Omental fat pad (tissue), 4 donors: ENCODE data around the gene CISD3. TPM values are rescaled to one million over a fixed set of nuclear protein-coding genes. Genes with fewer than 3 reads are reported as not detected.

ENCODE experiments used
- ATAC-seq: fragments of 150-250 bp; one replicate; pipeline ENCODE4 v1.9.1; 2016; ENCODE audit warnings: mild to moderate bottlenecking, moderate library complexity; ENCODE audit not compliant: low FRiP score
- DNase-seq: peaks from one replicate; pipeline ENCODE4 v3.0.0-alpha.2; 2019; ENCODE audit warnings: low spot score
- CTCF ChIP-seq, 3 donors: fragments of 450-650 bp; IDR thresholded peaks; one replicate each; pipeline ENCODE4 v1.5.1; 2016 to 2017; ENCODE audit warnings: antibody characterized with exemption in 3 of 3, mild to moderate bottlenecking in 3 of 3, moderate library complexity in 2 of 3
- total RNA-seq, 4 donors: library from RNA; depleted of rRNA; stranded (reverse); fragments of >200 nt; gene quantifications; one replicate each; pipeline ENCODE4 v1.1.0, GENCODE V29; 2016

The CISD3 gene
- total RNA-seq, 4 donors from 2014 or later, result 7.6 to 25.5 (median 15.7) TPM

DNA sequence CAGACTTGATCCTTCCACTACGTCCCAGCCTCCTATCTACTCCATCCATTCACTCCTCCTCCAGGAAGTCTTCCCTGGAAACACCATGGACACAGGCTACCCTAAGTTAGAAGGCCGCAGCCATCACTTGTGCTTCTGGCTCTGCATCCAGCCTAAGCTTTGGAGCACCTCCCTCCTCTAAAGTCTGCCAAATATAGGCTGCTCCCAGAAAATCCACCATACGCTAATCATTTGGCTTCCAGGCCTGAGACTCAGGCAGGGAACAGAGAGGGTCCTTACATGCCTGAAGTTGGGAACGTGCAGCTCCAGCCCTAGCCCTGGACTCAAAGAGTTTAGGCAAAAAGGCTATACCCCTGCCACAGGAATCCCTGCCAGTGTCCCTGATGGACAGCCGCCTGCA is 11.3 kb downstream of the CISD3 start:
- no peak for ATAC-seq

DNA sequence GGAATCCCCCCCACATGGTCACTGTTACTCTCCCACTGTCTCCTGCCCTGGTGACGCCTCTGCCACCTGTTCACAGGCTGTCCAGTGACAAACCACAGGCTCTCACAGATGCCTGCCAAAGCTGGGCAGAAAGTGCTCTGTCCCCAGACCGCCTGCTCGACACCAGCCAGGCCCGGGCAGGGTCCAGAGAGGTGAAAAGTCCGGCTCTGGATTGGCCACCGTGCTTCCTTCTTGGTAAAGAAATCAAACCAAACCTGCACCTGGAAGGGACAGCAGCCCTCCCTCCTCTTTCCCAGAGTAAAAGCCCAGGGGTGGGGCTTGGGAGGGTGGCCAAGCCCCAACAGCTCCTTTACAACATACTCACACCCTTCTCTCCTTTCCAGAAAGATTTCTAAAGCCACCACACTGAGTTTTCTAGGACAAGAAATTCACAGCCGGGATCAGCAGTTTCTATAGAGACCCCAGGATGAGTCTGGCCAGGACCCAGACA is 11.8 kb downstream of the CISD3 start:
- DNase-seq (no peak), ATAC-seq (peak; percentile 26)
- TF ChIP-seq CTCF (IDR thresholded peaks at IDR 0.05), result no peak

More for the DNA sequence above, 11.3 kb downstream of the CISD3 start:
- no peak for TF ChIP-seq CTCF (IDR thresholded peaks at IDR 0.05)
- no peak for DNase-seq

GRCh38 chr17:38742411-38743308 is 12.5 kb downstream of the CISD3 start:
- DNase-seq, result peak; percentile 52
- ATAC-seq, result peak; percentile 56
- no peak for TF ChIP-seq CTCF (IDR thresholded peaks at IDR 0.05)

DNA sequence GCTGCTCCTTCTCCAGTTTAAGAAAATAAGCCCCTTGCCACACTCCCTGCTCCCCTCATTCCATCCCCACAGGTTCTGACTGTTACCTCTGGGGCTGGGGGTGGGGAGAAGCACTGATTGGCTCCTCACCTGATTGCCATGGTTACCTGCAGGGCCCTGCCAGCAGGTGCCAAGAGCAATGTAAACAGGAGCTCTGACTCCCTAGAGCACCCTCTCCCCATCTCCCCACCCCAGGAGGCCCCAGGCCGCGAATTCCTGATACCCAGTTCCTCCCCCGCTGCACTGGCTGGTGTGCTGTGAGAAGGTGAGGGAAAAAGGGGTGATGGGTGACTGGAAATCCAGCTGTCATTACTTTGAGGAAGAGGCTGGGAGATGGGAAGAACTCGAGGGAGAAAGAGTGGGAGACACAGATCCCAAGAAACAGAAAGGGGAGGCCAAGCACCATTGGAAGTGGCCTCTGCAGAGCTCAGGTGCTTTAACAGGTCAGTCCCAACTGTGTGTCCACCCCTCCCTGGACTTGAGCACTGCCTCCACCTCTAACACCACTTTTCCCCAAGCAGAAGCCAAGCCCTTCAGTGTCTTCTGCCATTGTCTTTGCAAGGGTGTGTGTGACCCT is 13.5 kb downstream of the CISD3 start:
- DNase-seq (no peak), ATAC-seq (no peak)
- TF ChIP-seq CTCF (IDR thresholded peaks at IDR 0.05), result no peak

DNA sequence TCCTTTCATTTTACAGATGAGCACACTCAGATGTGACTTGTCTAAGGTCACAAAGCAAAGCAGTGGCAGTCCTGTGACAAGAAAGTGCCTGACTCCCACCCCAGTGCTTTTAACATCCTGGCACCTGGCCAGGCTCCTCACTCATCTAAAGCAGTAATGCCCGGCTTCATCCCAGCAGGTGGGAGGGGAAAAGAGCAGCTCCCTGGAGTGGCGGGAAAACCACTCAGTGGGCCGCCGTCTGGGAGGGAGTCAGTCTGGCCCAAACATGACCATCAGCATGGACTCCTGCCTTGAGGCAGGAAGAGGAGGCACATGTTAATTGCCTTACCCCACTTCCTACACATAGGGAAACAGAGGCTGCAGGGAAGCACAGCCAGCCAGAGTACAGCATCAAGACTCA is 15.4 kb downstream of the CISD3 start:
- no peak for DNase-seq
- ATAC-seq, result no peak
- no peak for TF ChIP-seq CTCF (IDR thresholded peaks at IDR 0.05)

DNA sequence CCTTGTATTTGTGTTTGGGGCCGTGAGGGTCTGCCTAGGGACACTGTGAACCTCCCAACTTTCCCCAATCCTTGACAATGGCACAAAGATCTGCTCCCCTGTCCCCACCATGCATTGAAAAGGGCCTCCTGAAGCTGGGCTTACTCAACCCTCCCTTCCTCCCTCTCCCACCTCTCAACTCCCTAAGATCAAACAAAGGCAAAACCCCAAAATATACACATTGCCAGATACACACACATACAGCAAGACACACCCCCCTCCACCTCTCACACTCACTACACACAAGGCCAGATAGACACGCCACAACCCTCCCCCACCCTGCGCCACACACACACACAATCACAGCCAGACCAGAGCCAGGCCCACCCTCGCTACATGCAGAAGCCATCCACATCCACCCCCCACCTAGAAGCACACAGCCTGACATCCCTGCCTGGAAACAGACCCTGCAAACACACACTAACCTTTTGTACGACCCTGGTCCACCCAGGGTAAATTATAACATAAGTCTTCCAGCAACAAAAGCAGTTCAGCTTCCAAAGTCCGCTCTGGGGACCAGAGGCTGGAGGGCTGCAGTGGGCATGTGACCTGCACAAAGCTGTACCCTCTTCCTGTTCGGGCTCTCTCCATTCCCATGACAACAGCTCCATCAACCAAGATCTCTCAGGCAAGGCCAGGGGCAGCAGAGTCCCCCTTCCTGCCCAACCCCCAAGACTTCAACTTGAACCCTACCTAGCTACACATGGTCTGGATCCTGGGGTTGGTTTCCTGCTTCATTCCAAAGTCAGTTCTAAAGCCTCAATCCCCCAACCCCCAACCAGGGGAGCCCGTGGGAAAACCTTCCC is 16.1 kb downstream of the CISD3 start:
- no peak for TF ChIP-seq CTCF (IDR thresholded peaks at IDR 0.05)
- DNase-seq (no peak), ATAC-seq (no peak)
